Spleen (tissue), 7 donors: ENCODE measurements around the gene STIM1.

Experiments
- POLR2AphosphoS5 ChIP-seq, 3 donors: sonication (generic); formaldehyde crosslinking; IDR thresholded peaks; one replicate each; pipeline ENCODE4 v1.5.1; 2017; ENCODE audit warnings: antibody characterized with exemption in 3 of 3
- TF ChIP-seq, protein P1 (sequence below), 11 experiments: fragments of 200-600 bp in 7 of 11; fragments of 450-650 bp in 4 of 11; sonication (generic) in 4 of 11; IDR thresholded peaks in 8 of 11; conservative IDR thresholded peaks in 3 of 11; 1 replicate in 7 of 11; 2 replicates in 4 of 11; pipeline versions ENCODE4 v1.4.0 to v1.8.0; 2016 to 2021; ENCODE audit warnings: antibody characterized with exemption in 11 of 11, inconsistent platforms in 4 of 11, mild to moderate bottlenecking in 1 of 11
- donor health status: DM: no; HTN: no; CAD: no; lungs with moderate emphysema.
- donor health status: DM: no; HTN: no; CAD: no.
- donor health status: DM: no; HTN: no; CAD: no.

DNA sequence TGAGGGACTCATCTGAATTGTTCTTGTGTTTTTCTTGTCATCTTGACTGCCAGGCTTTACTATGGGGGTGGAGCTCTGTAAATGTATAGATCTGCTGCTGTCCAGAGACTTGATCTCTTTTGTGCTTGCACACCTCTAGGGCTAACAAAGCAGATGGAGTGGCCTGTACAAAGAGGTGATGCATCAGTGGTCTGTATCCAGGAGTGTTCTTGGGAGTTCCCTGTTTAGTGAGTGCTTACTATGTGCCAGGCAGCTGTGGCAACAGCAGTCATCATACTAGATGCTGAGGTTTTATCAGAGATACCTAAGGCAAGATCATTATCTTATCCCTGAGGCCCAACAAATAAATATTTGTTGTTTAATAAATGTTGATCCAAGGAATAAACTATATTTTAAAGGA lies 33.4 kb downstream of the STIM1 start:
- TF ChIP-seq, protein P1, sequence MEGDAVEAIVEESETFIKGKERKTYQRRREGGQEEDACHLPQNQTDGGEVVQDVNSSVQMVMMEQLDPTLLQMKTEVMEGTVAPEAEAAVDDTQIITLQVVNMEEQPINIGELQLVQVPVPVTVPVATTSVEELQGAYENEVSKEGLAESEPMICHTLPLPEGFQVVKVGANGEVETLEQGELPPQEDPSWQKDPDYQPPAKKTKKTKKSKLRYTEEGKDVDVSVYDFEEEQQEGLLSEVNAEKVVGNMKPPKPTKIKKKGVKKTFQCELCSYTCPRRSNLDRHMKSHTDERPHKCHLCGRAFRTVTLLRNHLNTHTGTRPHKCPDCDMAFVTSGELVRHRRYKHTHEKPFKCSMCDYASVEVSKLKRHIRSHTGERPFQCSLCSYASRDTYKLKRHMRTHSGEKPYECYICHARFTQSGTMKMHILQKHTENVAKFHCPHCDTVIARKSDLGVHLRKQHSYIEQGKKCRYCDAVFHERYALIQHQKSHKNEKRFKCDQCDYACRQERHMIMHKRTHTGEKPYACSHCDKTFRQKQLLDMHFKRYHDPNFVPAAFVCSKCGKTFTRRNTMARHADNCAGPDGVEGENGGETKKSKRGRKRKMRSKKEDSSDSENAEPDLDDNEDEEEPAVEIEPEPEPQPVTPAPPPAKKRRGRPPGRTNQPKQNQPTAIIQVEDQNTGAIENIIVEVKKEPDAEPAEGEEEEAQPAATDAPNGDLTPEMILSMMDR (IDR thresholded peaks at IDR 0.05 in 8 of 11, conservative IDR thresholded peaks at IDR 0.05 in 3 of 11), result no peak
- TF ChIP-seq POLR2AphosphoS5 (IDR thresholded peaks at IDR 0.05), result no peak
